GM12891 (cell line): ENCODE data around the gene ZNF618.

Source experiments
- DNase-seq: peaks from one replicate; pipeline ENCODE4 v3.0.0; 2011; ENCODE audit warnings: low spot score; ENCODE audit not compliant: insufficient read length
- FAIRE-seq: peaks from 2 replicates; lab custom pipeline; 2011; peaks lifted over from hg19 to GRCh38; lab: Jason Lieb, UNC
- PAX5 ChIP-seq: IDR thresholded peaks from 2 replicates; pipeline ENCODE4 v1.6.1; 2011; ENCODE audit warnings: low read length, moderate library complexity, mild to moderate bottlenecking; ENCODE audit not compliant: insufficient read depth, severe bottlenecking
- POLR2A ChIP-seq: IDR thresholded peaks from 2 replicates; pipeline ENCODE4 v1.6.1; 2011; ENCODE audit warnings: low read depth, low read length, control low read depth
- POLR2AphosphoS5 ChIP-seq: IDR thresholded peaks from 2 replicates; pipeline ENCODE4 v1.6.1; 2011; ENCODE audit warnings: low read depth, low read length, control low read depth
- POU2F2 ChIP-seq: IDR thresholded peaks from 2 replicates; pipeline ENCODE4 v1.6.1; 2011; ENCODE audit warnings: low read depth, mild to moderate bottlenecking, control low read depth, low read length, moderate library complexity
- SPI1 ChIP-seq: IDR thresholded peaks from 2 replicates; pipeline ENCODE4 v1.6.1; 2011; ENCODE audit warnings: low read depth, low read length, control low read depth
- TAF1 ChIP-seq: IDR thresholded peaks from 2 replicates; pipeline ENCODE4 v1.6.1; 2011; ENCODE audit warnings: low read depth, low read length, control low read depth

ZNF618 gene

GRCh38 chr9:113951032-113951372 is 74.9 kb downstream of the ZNF618 start:
- FAIRE-seq: no peak
- no peak for TF ChIP-seq TAF1
- DNase-seq: no peak

- FAIRE-seq (no peak), DNase-seq (no peak)
- TF ChIP-seq TAF1 (no peak), POLR2AphosphoS5 (no peak), POLR2A (no peak), POU2F2 (no peak), SPI1 (no peak), PAX5 (no peak)
Observed at GRCh38 chr9:113952676-113953075, 76.6 kb downstream of the ZNF618 start.

DNA sequence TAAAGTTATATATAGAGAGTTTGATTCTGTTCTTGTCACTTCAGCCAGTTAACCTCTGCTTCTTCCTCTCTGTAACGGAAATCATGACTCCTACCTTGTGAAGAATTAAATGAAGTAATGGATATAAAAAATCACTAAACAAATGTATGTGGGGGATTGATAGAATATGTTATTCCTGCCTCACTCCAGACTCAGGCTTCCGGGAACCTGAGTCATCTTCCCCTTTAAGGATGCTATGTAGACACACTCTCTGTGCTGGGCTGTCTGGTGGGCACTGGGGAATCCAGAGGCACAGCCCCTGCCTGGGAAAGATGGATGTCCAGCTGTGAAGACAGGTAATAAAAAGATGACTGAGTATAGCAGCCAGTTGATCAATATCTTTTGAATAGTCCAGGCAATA is 77.4 kb downstream of the ZNF618 start:
- no peak for TF ChIP-seq POU2F2
- no peak for TF ChIP-seq SPI1
- TF ChIP-seq TAF1: no peak
- TF ChIP-seq PAX5: no peak
- no peak for TF ChIP-seq POLR2AphosphoS5
- TF ChIP-seq POLR2A: no peak
- no peak for FAIRE-seq
- no peak for DNase-seq

DNA sequence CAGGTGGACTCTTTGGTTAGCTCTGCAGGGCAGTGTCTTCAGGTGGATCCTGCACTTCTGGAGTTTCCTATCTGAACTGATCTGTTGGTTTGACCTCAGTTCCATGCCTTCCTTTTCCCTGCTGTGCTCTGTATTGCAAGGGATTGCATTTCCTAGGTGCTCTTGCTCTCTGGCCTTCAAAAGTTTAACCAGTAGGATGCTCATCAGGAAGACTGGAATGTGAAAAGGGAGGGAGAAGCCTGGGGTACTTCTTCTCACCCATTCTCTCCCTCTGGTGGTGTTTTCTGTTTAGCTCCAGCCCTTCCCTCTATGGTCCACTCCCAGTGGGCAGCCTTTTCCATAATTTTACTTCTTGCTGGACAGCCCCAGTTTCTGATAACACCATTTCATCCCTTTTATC is 78.5 kb downstream of the ZNF618 start:
- no peak for TF ChIP-seq POLR2A
- TF ChIP-seq PAX5: no peak
- TF ChIP-seq POLR2AphosphoS5: no peak
- TF ChIP-seq POU2F2: no peak
- TF ChIP-seq SPI1: no peak
- TF ChIP-seq TAF1: no peak
- DNase-seq (no peak), FAIRE-seq (no peak)

DNA sequence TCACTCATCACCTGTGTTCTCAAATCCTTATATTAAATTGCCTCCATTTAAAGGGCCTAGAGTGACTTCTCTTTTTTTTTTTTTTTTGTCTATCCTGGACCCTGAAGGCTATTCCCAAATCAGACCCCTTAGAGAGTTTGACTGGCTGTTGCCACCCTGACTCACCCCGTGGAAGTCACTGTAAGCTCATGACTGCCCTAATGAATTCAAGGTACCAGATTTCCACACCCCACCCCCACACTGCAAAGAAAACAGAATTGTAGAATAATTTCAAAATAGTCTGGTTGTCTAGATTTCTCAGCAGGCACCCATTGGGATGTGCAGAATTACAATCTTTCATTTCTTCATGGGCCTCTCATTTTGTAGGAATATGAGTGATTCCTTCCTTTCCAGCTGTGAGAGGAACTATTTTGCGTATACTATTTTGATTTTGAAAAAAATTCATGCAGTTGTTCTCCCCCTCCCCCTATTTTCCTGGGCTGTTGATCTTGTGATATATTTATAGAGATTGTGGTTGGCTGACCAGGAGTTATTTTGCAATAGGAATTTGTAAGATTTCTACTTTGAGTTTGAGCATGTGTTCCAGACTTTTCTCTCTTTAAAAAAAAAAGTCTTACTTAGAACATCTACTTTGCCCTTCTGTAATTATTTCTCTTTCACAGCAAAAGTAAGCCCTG is 79.1 kb downstream of the ZNF618 start:
- DNase-seq (no peak), FAIRE-seq (no peak)
- no peak for TF ChIP-seq POLR2A
- no peak for TF ChIP-seq TAF1
- no peak for TF ChIP-seq SPI1
- no peak for TF ChIP-seq POU2F2
- no peak for TF ChIP-seq POLR2AphosphoS5
- no peak for TF ChIP-seq PAX5

DNA sequence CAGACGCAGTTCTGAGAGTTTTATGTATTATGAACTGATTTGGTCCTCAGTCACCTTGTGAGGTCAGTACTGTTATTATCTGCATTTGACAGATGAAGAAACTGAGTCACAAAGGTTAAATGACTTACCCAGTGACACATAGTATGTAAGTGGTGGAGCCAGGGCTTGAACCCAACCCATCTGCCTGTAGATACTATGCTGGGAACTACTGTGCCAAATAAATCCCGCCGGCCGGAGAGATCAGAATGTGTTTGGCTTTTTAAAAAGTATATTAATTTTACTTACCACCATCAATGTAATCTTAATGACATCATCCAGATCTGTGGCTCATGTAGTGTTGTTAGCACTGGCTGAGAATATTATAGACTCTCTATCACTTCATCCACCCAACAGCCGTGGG is 80.8 kb downstream of the ZNF618 start:
- DNase-seq: no peak
- no peak for FAIRE-seq
- no peak for TF ChIP-seq SPI1
- TF ChIP-seq POU2F2: no peak
- TF ChIP-seq POLR2AphosphoS5: no peak
- no peak for TF ChIP-seq PAX5
- no peak for TF ChIP-seq TAF1
- no peak for TF ChIP-seq POLR2A

DNA sequence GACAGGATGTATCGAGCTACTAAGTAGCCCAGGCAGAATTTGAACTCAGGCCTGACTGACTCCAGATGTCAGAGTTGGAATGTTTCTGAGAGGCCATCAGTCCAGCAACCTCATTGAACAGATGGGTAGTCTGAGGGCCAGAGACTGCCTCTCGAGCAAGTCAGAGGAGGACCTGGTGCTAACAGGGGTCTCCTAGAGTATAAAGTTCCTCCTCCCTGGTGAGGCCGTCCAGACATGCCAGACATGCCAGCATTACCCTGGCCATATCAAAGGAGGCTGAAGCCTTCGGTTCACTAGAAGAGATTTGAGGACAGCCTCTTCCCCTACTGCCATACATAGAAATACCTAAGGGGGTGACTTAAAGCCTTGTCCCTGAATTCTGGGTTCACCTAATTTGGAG is 81.2 kb downstream of the ZNF618 start:
- TF ChIP-seq POU2F2 (no peak), POLR2AphosphoS5 (no peak)
- DNase-seq (no peak), FAIRE-seq (no peak)

- DNase-seq (no peak), FAIRE-seq (no peak)
- TF ChIP-seq SPI1 (no peak), TAF1 (no peak), POU2F2 (no peak), PAX5 (no peak), POLR2A (no peak), POLR2AphosphoS5 (no peak)
Observed at GRCh38 chr9:113957821-113958341, 81.8 kb downstream of the ZNF618 start.

- no peak for DNase-seq
- TF ChIP-seq POU2F2 (no peak), POLR2AphosphoS5 (no peak), PAX5 (no peak), TAF1 (no peak)
- no peak for FAIRE-seq
Observed at GRCh38 chr9:113958556-113958955, 82.4 kb downstream of the ZNF618 start.

DNA sequence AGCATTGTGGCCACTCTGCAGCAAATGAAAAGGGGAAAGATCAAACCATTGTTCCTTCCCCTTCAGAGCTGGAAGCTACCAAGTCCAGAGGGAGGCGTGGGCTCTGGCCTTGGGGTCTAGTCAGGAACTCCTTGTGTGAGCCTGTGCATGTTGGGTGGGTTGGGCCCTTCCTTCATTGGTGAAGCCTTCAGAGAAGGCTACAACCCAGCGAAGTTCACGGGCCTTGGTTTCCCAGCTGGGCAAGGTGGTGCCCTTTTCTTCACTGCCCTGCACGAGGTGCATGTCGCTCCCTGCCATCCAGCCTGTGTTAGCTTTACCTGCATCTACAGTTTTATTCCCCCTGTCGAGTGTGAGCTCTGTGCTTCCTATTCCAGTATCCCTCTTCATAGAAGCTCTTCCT is 84.7 kb downstream of the ZNF618 start:
- DNase-seq: no peak
- FAIRE-seq: no peak
- TF ChIP-seq POU2F2: no peak
- TF ChIP-seq POLR2AphosphoS5: no peak
- no peak for TF ChIP-seq POLR2A
- no peak for TF ChIP-seq TAF1
- no peak for TF ChIP-seq PAX5
- no peak for TF ChIP-seq SPI1

DNA sequence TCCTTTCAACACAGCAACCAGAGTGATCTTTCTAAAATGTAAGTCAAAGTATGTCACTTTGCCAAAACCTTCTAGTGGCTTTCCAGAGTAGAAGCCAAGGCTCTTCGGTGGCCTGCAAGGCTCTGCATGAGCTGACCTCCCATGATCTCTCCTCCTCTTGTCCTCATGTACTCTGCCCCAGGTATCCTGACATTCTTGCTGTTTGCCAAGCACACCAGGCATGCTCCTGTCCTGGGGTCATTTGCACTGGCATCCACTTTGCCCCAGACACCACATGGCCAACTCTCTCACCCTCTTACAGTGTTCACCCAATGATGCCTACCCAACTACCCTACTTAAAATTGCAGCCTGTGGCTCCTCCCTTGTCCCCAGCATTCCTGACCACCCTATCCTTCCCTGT is 86.3 kb downstream of the ZNF618 start:
- TF ChIP-seq TAF1 (no peak), POLR2AphosphoS5 (no peak), POU2F2 (no peak), SPI1 (no peak), POLR2A (no peak), PAX5 (no peak)
- no peak for FAIRE-seq

More for the DNA sequence above, 86.3 kb downstream of the ZNF618 start:
- DNase-seq: no peak
